B cell (primary cell): ENCODE data around the gene GLIS2. TPM values are rescaled to one million over a fixed set of nuclear protein-coding genes. Genes with fewer than 3 reads are reported as not detected.

Experiments used
- ATAC-seq: fragments of 200-7000 bp; cut with Tn5 transposase; one replicate; pipeline ENCODE4 v1.10.0; 2021; ENCODE audit warnings: low read depth, mild to moderate bottlenecking, moderate number of reproducible peaks, moderate library complexity
- CTCF ChIA-PET: fragments of 350-600 bp; sonication (Branson Sonifier 250); formaldehyde crosslinking; loops from one replicate; lab custom pipeline; 2021; ENCODE audit warnings: antibody characterized with exemption, inconsistent platforms; lab: Charles Lee
- POLR2A ChIA-PET: fragments of 350-600 bp; sonication (Branson Sonifier 250); formaldehyde crosslinking; loops from one replicate; lab custom pipeline; 2021; ENCODE audit warnings: antibody characterized with exemption; lab: Charles Lee
- DNase-seq: peaks from one replicate; pipeline ENCODE4 v3.0.0; 2013
- H2AFZ ChIP-seq: 2 replicates; pipeline ENCODE4 v1.6.1; 2012; ENCODE audit warnings: mild to moderate bottlenecking, low read depth, low read length; ENCODE audit not compliant: insufficient read depth, poor library complexity, severe bottlenecking
- H3K27ac ChIP-seq, 2 donors: 1 replicate in 1 of 2; 2 replicates in 1 of 2; pipeline ENCODE4 v1.5.1; 2012 to 2013; ENCODE audit warnings: low read length in 2 of 2, mild to moderate bottlenecking in 2 of 2, moderate library complexity in 1 of 2
- H3K27me3 ChIP-seq, 4 experiments: fragments of 200-600 bp in 1 of 4; sonication (generic) in 1 of 4; replicated peaks in 1 of 4; 1 replicate in 2 of 4; 2 replicates in 2 of 4; pipeline versions ENCODE4 v1.6.1 to v1.7.0; 2013 to 2016; ENCODE audit warnings: low read length in 3 of 4, mild to moderate bottlenecking in 2 of 4, mixed read lengths in 1 of 4, moderate library complexity in 1 of 4; ENCODE audit not compliant: insufficient read depth in 4 of 4, control insufficient read depth in 3 of 4; ENCODE audit errors: control extremely low read depth in 1 of 4
- H3K36me3 ChIP-seq, 2 experiments: replicated peaks in 1 of 2; 1 replicate in 1 of 2; 2 replicates in 1 of 2; pipeline versions ENCODE4 v1.6.1 to v1.7.1; 2013; ENCODE audit warnings: low read length in 1 of 2; ENCODE audit not compliant: insufficient read depth in 2 of 2, control insufficient read depth in 1 of 2; ENCODE audit errors: control extremely low read depth in 1 of 2, extremely low read depth in 1 of 2
- H3K4me1 ChIP-seq, 2 donors: fragments of 200-600 bp in 1 of 2; sonication (generic) in 1 of 2; 1 replicate in 1 of 2; 2 replicates in 1 of 2; pipeline versions ENCODE4 v1.5.1 to v1.6.1; 2013 to 2017; ENCODE audit warnings: low read length in 2 of 2; ENCODE audit not compliant: control insufficient read depth in 2 of 2, insufficient read depth in 2 of 2
- H3K4me2 ChIP-seq: replicated peaks from 2 replicates; pipeline ENCODE3; 2012; ENCODE audit warnings: mild to moderate bottlenecking, low read depth, low read length; ENCODE audit not compliant: poor library complexity, severe bottlenecking
- H3K4me3 ChIP-seq, 5 experiments: fragments of 200-600 bp in 1 of 5; sonication (generic) in 1 of 5; 1 replicate in 3 of 5; 2 replicates in 2 of 5; pipeline versions ENCODE4 v1.5.1 to v1.7.0; 2011 to 2016; ENCODE audit warnings: low read length in 4 of 5, mild to moderate bottlenecking in 4 of 5, low read depth in 2 of 5, control low read depth in 1 of 5, moderate library complexity in 1 of 5; ENCODE audit not compliant: insufficient read depth in 1 of 5; ENCODE audit errors: control extremely low read depth in 1 of 5, extremely low read depth in 1 of 5
- H3K79me2 ChIP-seq: fragments of 200-600 bp; sonication (generic); one replicate; pipeline ENCODE4 v1.6.0; 2016; ENCODE audit warnings: low read length; ENCODE audit not compliant: control insufficient read depth, insufficient read depth
- H3K9ac ChIP-seq: fragments of 200-600 bp; sonication (generic); 2 replicates; pipeline ENCODE4 v1.6.1; 2017; ENCODE audit warnings: mild to moderate bottlenecking, low read length, moderate library complexity
- H3K9me3 ChIP-seq, 3 donors: one replicate each; pipeline versions ENCODE4 v1.6.1 to v1.7.1; 2013; ENCODE audit warnings: low read length in 2 of 3; ENCODE audit not compliant: control insufficient read depth in 2 of 3, insufficient read depth in 1 of 3; ENCODE audit errors: control extremely low read depth in 1 of 3
- H4K20me1 ChIP-seq: 2 replicates; pipeline ENCODE4 v1.6.0; 2012; ENCODE audit warnings: mild to moderate bottlenecking, low read length; ENCODE audit not compliant: insufficient read depth, control insufficient read depth, poor library complexity, severe bottlenecking
- H3K27ac Mint-ChIP-seq: one replicate; pipeline ENCODE4 v1.8.0; 2021; ENCODE audit warnings: mixed read lengths
- H3K27me3 Mint-ChIP-seq: one replicate; pipeline ENCODE4 v1.8.0; 2021; ENCODE audit warnings: mixed read lengths
- H3K4me1 Mint-ChIP-seq: one replicate; pipeline ENCODE4 v1.8.0; 2021; ENCODE audit warnings: mixed read lengths
- H3K4me3 Mint-ChIP-seq: one replicate; pipeline ENCODE4 v1.8.0; 2021; ENCODE audit warnings: mixed read lengths
- H3K9me3 Mint-ChIP-seq: one replicate; pipeline ENCODE4 v1.8.0; 2022; ENCODE audit warnings: mixed read lengths; ENCODE audit not compliant: insufficient read depth
- CTCF ChIP-seq: fragments of 200-600 bp; IDR thresholded peaks from one replicate; pipeline ENCODE4 v1.8.0; 2022; ENCODE audit warnings: antibody characterized with exemption, mild to moderate bottlenecking
- EZH2 ChIP-seq: IDR thresholded peaks from 2 replicates; pipeline ENCODE4 v1.6.1; 2012; ENCODE audit warnings: borderline replicate concordance, low read depth, mild to moderate bottlenecking, moderate library complexity, low read length; ENCODE audit not compliant: insufficient read depth, poor library complexity, severe bottlenecking
- WGBS: methylation state at CpG from one replicate; pipeline ENCODE4 v1.1.5; 2013; ENCODE audit warnings: missing lambda C conversion rate; ENCODE audit not compliant: insufficient coverage; 5-methylcytosine and 5-hydroxymethylcytosine counted together
- intact Hi-C: fragments of 100-400 bp; cut with micrococcal nuclease; formaldehyde crosslinking; loops from one replicate; pipeline ENCODE4 v1.10.0; 2022
- polyA plus RNA-seq: library from polyadenylated mRNA; depleted of rRNA; stranded (reverse); fragments of >200 nt; gene quantifications from 2 replicates; pipeline ENCODE4 v1.2.3, GENCODE V29; 2012
- total RNA-seq, 2 donors: library from RNA; stranded (reverse); fragments of 120-200 nt in 1 of 2; gene quantifications; 1 replicate in 1 of 2; 2 replicates in 1 of 2; pipeline versions ENCODE4 v1.2.3 to v1.2.4, GENCODE V29; 2013 to 2022

The GLIS2 gene
- total and polyA plus RNA-seq, 2 donors (not counting 1 experiment from before 2014, with no cell fraction given) = not detected

GRCh38 chr16:4360538-4361021, 44.7 kb downstream of the GLIS2 start:
- Mint-ChIP-seq H3K9me3 (no peaks in the 10 kb centered on the region), H3K27ac (no peak overlapping the region), H3K27me3 (no peaks in the 10 kb centered on the region), H3K4me1 (peaks cover 19% of the 10 kb centered on the region), H3K4me3 (no peak overlapping the region)
- H3K36me3 ChIP-seq = peaks cover 1 to 75% of the 10 kb centered on the region in 2 experiments
- H3K9ac ChIP-seq = no peak overlapping the region
- no peak overlapping the region for H3K4me2 ChIP-seq
- H3K4me1 ChIP-seq = peaks cover 4 to 34% of the 10 kb centered on the region in 2 donors
- ChIA-PET CTCF (interaction anchor here (1.3 to 5.6 kb wide), 5 partner anchors 9 to 188 kb away, joined by 3 to 112 read pairs (median 6); no protein-coding TSS in a partner anchor), POLR2A (no interaction called here)
- H3K27me3 ChIP-seq = no peaks in the 10 kb centered on the region
- ATAC-seq (no peak), DNase-seq (no peak)
- H2AFZ ChIP-seq = no peak overlapping the region
- H3K27ac ChIP-seq = no peak overlapping the region
- intact Hi-C loops = no loop called here
- H4K20me1 ChIP-seq = peaks cover 42% of the 10 kb centered on the region
- peaks cover 0 to 3% (median 0%) of the 10 kb centered on the region in 3 donors for H3K9me3 ChIP-seq
- no peak overlapping the region for H3K4me3 ChIP-seq
- WGBS = 98% methylated on average over 7 of the region's 11 CpGs
- TF ChIP-seq EZH2 (no peak), CTCF (no peak)
- no peaks in the 10 kb centered on the region for H3K79me2 ChIP-seq
